ENCODE data around the gene TMEM129.

TMEM129 gene

GRCh38 chr4:1760521-1761071, 39.5 kb upstream of the TMEM129 start:
- ATAC-seq: no peak
- TF ChIP-seq BACH2 (CRISPR knock-in tag; IDR thresholded peaks at IDR 0.05; ENCODE audit: borderline replicate concordance) (no peak), ZFP3 (CRISPR knock-in tag; IDR thresholded peaks at IDR 0.05) (no peak), ESRRG (CRISPR knock-in tag; IDR thresholded peaks at IDR 0.05) (no peak), ZFP30 (CRISPR knock-in tag; IDR thresholded peaks at IDR 0.05) (no peak), TOX (CRISPR knock-in tag; IDR thresholded peaks at IDR 0.05; ENCODE audit: borderline replicate concordance) (no peak), RARB (CRISPR knock-in tag; IDR thresholded peaks at IDR 0.05) (no peak), CSDC2 (CRISPR knock-in tag; IDR thresholded peaks at IDR 0.05) (no peak), POU6F1 (CRISPR knock-in tag; IDR thresholded peaks at IDR 0.05; ENCODE audit: borderline replicate concordance, low read depth) (no peak), ISL1 (CRISPR knock-in tag; IDR thresholded peaks at IDR 0.05) (no peak), TCF4 (CRISPR knock-in tag; IDR thresholded peaks at IDR 0.05; ENCODE audit: borderline replicate concordance) (no peak), ZNF565 (CRISPR knock-in tag; conservative IDR thresholded peaks at IDR 0.05; ENCODE audit: low read depth) (no peak), ARNTL (CRISPR knock-in tag; IDR thresholded peaks at IDR 0.05; ENCODE audit: borderline replicate concordance, low read depth) (no peak), PPARA (CRISPR knock-in tag; IDR thresholded peaks at IDR 0.05; ENCODE audit: borderline replicate concordance) (no peak), OSR1 (CRISPR knock-in tag; IDR thresholded peaks at IDR 0.05) (no peak)
- TF ChIP-seq, protein P1, sequence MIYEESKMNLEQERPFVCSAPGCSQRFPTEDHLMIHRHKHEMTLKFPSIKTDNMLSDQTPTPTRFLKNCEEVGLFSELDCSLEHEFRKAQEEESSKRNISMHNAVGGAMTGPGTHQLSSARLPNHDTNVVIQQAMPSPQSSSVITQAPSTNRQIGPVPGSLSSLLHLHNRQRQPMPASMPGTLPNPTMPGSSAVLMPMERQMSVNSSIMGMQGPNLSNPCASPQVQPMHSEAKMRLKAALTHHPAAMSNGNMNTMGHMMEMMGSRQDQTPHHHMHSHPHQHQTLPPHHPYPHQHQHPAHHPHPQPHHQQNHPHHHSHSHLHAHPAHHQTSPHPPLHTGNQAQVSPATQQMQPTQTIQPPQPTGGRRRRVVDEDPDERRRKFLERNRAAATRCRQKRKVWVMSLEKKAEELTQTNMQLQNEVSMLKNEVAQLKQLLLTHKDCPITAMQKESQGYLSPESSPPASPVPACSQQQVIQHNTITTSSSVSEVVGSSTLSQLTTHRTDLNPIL (CRISPR knock-in tag; IDR thresholded peaks at IDR 0.05; ENCODE audit: low read depth): no peak
- TF ChIP-seq, protein P2, sequence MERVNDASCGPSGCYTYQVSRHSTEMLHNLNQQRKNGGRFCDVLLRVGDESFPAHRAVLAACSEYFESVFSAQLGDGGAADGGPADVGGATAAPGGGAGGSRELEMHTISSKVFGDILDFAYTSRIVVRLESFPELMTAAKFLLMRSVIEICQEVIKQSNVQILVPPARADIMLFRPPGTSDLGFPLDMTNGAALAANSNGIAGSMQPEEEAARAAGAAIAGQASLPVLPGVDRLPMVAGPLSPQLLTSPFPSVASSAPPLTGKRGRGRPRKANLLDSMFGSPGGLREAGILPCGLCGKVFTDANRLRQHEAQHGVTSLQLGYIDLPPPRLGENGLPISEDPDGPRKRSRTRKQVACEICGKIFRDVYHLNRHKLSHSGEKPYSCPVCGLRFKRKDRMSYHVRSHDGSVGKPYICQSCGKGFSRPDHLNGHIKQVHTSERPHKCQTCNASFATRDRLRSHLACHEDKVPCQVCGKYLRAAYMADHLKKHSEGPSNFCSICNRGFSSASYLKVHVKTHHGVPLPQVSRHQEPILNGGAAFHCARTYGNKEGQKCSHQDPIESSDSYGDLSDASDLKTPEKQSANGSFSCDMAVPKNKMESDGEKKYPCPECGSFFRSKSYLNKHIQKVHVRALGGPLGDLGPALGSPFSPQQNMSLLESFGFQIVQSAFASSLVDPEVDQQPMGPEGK (CRISPR knock-in tag; IDR thresholded peaks at IDR 0.05; ENCODE audit: borderline replicate concordance): no peak
- TF ChIP-seq, protein P3, sequence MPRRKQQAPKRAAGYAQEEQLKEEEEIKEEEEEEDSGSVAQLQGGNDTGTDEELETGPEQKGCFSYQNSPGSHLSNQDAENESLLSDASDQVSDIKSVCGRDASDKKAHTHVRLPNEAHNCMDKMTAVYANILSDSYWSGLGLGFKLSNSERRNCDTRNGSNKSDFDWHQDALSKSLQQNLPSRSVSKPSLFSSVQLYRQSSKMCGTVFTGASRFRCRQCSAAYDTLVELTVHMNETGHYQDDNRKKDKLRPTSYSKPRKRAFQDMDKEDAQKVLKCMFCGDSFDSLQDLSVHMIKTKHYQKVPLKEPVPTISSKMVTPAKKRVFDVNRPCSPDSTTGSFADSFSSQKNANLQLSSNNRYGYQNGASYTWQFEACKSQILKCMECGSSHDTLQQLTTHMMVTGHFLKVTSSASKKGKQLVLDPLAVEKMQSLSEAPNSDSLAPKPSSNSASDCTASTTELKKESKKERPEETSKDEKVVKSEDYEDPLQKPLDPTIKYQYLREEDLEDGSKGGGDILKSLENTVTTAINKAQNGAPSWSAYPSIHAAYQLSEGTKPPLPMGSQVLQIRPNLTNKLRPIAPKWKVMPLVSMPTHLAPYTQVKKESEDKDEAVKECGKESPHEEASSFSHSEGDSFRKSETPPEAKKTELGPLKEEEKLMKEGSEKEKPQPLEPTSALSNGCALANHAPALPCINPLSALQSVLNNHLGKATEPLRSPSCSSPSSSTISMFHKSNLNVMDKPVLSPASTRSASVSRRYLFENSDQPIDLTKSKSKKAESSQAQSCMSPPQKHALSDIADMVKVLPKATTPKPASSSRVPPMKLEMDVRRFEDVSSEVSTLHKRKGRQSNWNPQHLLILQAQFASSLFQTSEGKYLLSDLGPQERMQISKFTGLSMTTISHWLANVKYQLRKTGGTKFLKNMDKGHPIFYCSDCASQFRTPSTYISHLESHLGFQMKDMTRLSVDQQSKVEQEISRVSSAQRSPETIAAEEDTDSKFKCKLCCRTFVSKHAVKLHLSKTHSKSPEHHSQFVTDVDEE (CRISPR knock-in tag; IDR thresholded peaks at IDR 0.05): no peak

GRCh38 chr4:1759818-1760223, 38.7 kb upstream of the TMEM129 start:
- TF ChIP-seq CSRNP3 (CRISPR knock-in tag; IDR thresholded peaks at IDR 0.05) (no peak), ZNF8 (CRISPR knock-in tag; IDR thresholded peaks at IDR 0.05) (no peak), GLIS3 (CRISPR knock-in tag; IDR thresholded peaks at IDR 0.05) (no peak), OSR1 (CRISPR knock-in tag; IDR thresholded peaks at IDR 0.05) (no peak), ZC3H10 (CRISPR knock-in tag; IDR thresholded peaks at IDR 0.05) (no peak), ISL1 (CRISPR knock-in tag; IDR thresholded peaks at IDR 0.05) (no peak), ZNF565 (CRISPR knock-in tag; conservative IDR thresholded peaks at IDR 0.05; ENCODE audit: low read depth) (no peak), ZFP3 (CRISPR knock-in tag; IDR thresholded peaks at IDR 0.05) (no peak), ZNF70 (CRISPR knock-in tag; IDR thresholded peaks at IDR 0.05) (no peak), RARB (CRISPR knock-in tag; IDR thresholded peaks at IDR 0.05) (no peak), CSDC2 (CRISPR knock-in tag; IDR thresholded peaks at IDR 0.05) (no peak), ZFP30 (CRISPR knock-in tag; IDR thresholded peaks at IDR 0.05) (no peak), ESRRG (CRISPR knock-in tag; IDR thresholded peaks at IDR 0.05) (no peak), TOX (CRISPR knock-in tag; IDR thresholded peaks at IDR 0.05; ENCODE audit: borderline replicate concordance) (no peak), PPARA (CRISPR knock-in tag; IDR thresholded peaks at IDR 0.05; ENCODE audit: borderline replicate concordance) (no peak), SNAI2 (CRISPR knock-in tag; IDR thresholded peaks at IDR 0.05) (no peak), TCF4 (CRISPR knock-in tag; IDR thresholded peaks at IDR 0.05; ENCODE audit: borderline replicate concordance) (no peak)
- TF ChIP-seq, protein P2 (CRISPR knock-in tag; IDR thresholded peaks at IDR 0.05; ENCODE audit: borderline replicate concordance): no peak
- TF ChIP-seq, protein P3 (CRISPR knock-in tag; IDR thresholded peaks at IDR 0.05): no peak
- TF ChIP-seq, protein P1 (CRISPR knock-in tag; IDR thresholded peaks at IDR 0.05; ENCODE audit: low read depth): no peak
- no peak for ATAC-seq

Data from SK-N-SH treated with all-trans-retinoic acid at 6 μM for 48 hours (cell line).